Spleen (tissue), 7 donors: Measurements from ENCODE around the gene MED12L.

Experiments used
- POLR2A ChIP-seq, 3 donors: fragments of 450-650 bp; IDR thresholded peaks; one replicate each; pipeline ENCODE4 v1.5.1; 2017; ENCODE audit warnings: antibody characterized with exemption in 3 of 3, mild to moderate bottlenecking in 1 of 3
- POLR2AphosphoS5 ChIP-seq, 3 donors: sonication (generic); formaldehyde crosslinking; IDR thresholded peaks; one replicate each; pipeline ENCODE4 v1.5.1; 2017; ENCODE audit warnings: antibody characterized with exemption in 3 of 3
- TF ChIP-seq, protein P1 (sequence below), 11 experiments: fragments of 200-600 bp in 7 of 11; fragments of 450-650 bp in 4 of 11; sonication (generic) in 4 of 11; IDR thresholded peaks in 8 of 11; conservative IDR thresholded peaks in 3 of 11; 1 replicate in 7 of 11; 2 replicates in 4 of 11; pipeline versions ENCODE4 v1.4.0 to v1.8.0; 2016 to 2021; ENCODE audit warnings: antibody characterized with exemption in 11 of 11, inconsistent platforms in 4 of 11, mild to moderate bottlenecking in 1 of 11
- donor health status: DM: no; HTN: no; CAD: no; lungs with moderate emphysema.
- donor health status: DM: no; HTN: no; CAD: no.
- donor health status: DM: no; HTN: no; CAD: no.

- TF ChIP-seq POLR2A (IDR thresholded peaks at IDR 0.05) (no peak), POLR2AphosphoS5 (IDR thresholded peaks at IDR 0.05) (no peak)
- TF ChIP-seq, protein P1, sequence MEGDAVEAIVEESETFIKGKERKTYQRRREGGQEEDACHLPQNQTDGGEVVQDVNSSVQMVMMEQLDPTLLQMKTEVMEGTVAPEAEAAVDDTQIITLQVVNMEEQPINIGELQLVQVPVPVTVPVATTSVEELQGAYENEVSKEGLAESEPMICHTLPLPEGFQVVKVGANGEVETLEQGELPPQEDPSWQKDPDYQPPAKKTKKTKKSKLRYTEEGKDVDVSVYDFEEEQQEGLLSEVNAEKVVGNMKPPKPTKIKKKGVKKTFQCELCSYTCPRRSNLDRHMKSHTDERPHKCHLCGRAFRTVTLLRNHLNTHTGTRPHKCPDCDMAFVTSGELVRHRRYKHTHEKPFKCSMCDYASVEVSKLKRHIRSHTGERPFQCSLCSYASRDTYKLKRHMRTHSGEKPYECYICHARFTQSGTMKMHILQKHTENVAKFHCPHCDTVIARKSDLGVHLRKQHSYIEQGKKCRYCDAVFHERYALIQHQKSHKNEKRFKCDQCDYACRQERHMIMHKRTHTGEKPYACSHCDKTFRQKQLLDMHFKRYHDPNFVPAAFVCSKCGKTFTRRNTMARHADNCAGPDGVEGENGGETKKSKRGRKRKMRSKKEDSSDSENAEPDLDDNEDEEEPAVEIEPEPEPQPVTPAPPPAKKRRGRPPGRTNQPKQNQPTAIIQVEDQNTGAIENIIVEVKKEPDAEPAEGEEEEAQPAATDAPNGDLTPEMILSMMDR (IDR thresholded peaks at IDR 0.05 in 8 of 11, conservative IDR thresholded peaks at IDR 0.05 in 3 of 11): no peak
These were observed 112.7 kb downstream of the MED12L start for GRCh38 chr3:151197981-151198767.
